Natural killer cell (primary cell): Measurements from ENCODE around the gene UNC79. TPM values are rescaled to one million over a fixed set of nuclear protein-coding genes. Genes with fewer than 3 reads are reported as not detected.

Source experiments
- ATAC-seq, 3 donors: fragments of 150-1000 bp in 2 of 3; fragments of 200-7000 bp in 1 of 3; cut with Tn5 transposase; 1 replicate in 1 of 3; 2 replicates in 2 of 3; pipeline ENCODE4 v1.10.0; 2021; ENCODE audit warnings: mild to moderate bottlenecking in 2 of 3, moderate library complexity in 2 of 3
- DNase-seq, 2 donors: peaks; one replicate each; pipeline versions ENCODE4 v3.0.0 to v3.0.0-alpha.2; 2013 to 2021; ENCODE audit warnings: mixed read lengths in 1 of 2
- H3K27ac ChIP-seq: one replicate; pipeline ENCODE4 v1.5.1; 2013; ENCODE audit warnings: mild to moderate bottlenecking, low read length
- H3K27me3 ChIP-seq: one replicate; pipeline ENCODE4 v1.6.1; 2013; ENCODE audit warnings: low read length; ENCODE audit not compliant: control insufficient read depth, insufficient read depth
- H3K36me3 ChIP-seq: one replicate; pipeline ENCODE4 v1.6.1; 2013; ENCODE audit warnings: low read length; ENCODE audit not compliant: control insufficient read depth, insufficient read depth
- H3K4me1 ChIP-seq: one replicate; pipeline ENCODE4 v1.6.1; 2013; ENCODE audit warnings: low read length; ENCODE audit not compliant: control insufficient read depth, insufficient read depth
- H3K4me3 ChIP-seq: one replicate; pipeline ENCODE4 v1.5.1; 2013; ENCODE audit warnings: low read length
- H3K9me3 ChIP-seq: one replicate; pipeline ENCODE4 v1.6.1; 2013; ENCODE audit warnings: low read length; ENCODE audit not compliant: control insufficient read depth, insufficient read depth
- H3K27ac Mint-ChIP-seq, 2 donors: one replicate each; pipeline ENCODE4 v1.8.0; 2022; ENCODE audit warnings: mild to moderate bottlenecking in 2 of 2, mixed read lengths in 2 of 2, moderate library complexity in 1 of 2
- H3K27me3 Mint-ChIP-seq, 2 donors: one replicate each; pipeline ENCODE4 v1.8.0; 2022; ENCODE audit warnings: low read depth in 2 of 2, mixed read lengths in 2 of 2
- H3K36me3 Mint-ChIP-seq: one replicate; pipeline ENCODE4 v1.8.0; 2022; ENCODE audit warnings: mixed read lengths
- H3K4me1 Mint-ChIP-seq, 2 donors: one replicate each; pipeline ENCODE4 v1.8.0; 2022; ENCODE audit warnings: mixed read lengths in 2 of 2
- H3K4me3 Mint-ChIP-seq: one replicate; pipeline ENCODE4 v1.8.0; 2022; ENCODE audit warnings: mild to moderate bottlenecking, moderate library complexity, mixed read lengths
- H3K9me3 Mint-ChIP-seq, 2 donors: one replicate each; pipeline ENCODE4 v1.8.0; 2022; ENCODE audit warnings: mixed read lengths in 2 of 2
- CTCF ChIP-seq: fragments of 200-600 bp; IDR thresholded peaks from one replicate; pipeline ENCODE4 v1.8.0; 2022; ENCODE audit warnings: antibody characterized with exemption
- WGBS: methylation state at CpG from one replicate; pipeline ENCODE4 v1.1.7; 2013; ENCODE audit warnings: missing lambda C conversion rate; ENCODE audit not compliant: insufficient coverage; 5-methylcytosine and 5-hydroxymethylcytosine counted together
- intact Hi-C: fragments of 100-400 bp; cut with micrococcal nuclease; formaldehyde crosslinking; loops from one replicate; pipeline ENCODE4 v1.14.2; 2022
- total RNA-seq, 4 donors: library from RNA; stranded (reverse); fragments of 120-200 nt in 1 of 4; gene quantifications; one replicate each; pipeline versions ENCODE4 v1.2.3 to v1.2.4, GENCODE V29; 2013 to 2022

The UNC79 gene
- total RNA-seq, 3 donors from 2014 or later (not counting 1 experiment from before 2014, with no cell fraction given): 0.05 TPM; not detected in 1

- no peak for TF ChIP-seq CTCF
Measured at GRCh38 chr14:93544212-93544611, 113.5 kb downstream of the UNC79 start.

GRCh38 chr14:93546642-93547041 lies 115.9 kb downstream of the UNC79 start:
- no peaks in the 10 kb centered on the region for H3K36me3 ChIP-seq
- H3K4me3 Mint-ChIP-seq: no peak overlapping the region
- no peak overlapping the region for H3K27ac ChIP-seq
- H3K9me3 Mint-ChIP-seq: no peaks in the 10 kb centered on the region
- intact Hi-C loops: no loop called here
- no peak overlapping the region for H3K4me3 ChIP-seq
- peaks cover 2% of the 10 kb centered on the region for H3K27me3 ChIP-seq
- 88% methylated on average over 1 of the region's 1 CpG for WGBS
- H3K27me3 Mint-ChIP-seq: peaks cover 17 to 30% of the 10 kb centered on the region in 2 donors
- TF ChIP-seq CTCF: no peak
- no peaks in the 10 kb centered on the region for H3K4me1 ChIP-seq
- no peak overlapping the region for H3K27ac Mint-ChIP-seq
- no peaks in the 10 kb centered on the region for H3K36me3 Mint-ChIP-seq
- H3K4me1 Mint-ChIP-seq: no peaks in the 10 kb centered on the region
- DNase-seq: no peak
- no peaks in the 10 kb centered on the region for H3K9me3 ChIP-seq
- no peak for ATAC-seq

More at GRCh38 chr14:93544212-93544611, 113.5 kb downstream of the UNC79 start:
- Mint-ChIP-seq H3K9me3 (no peaks in the 10 kb centered on the region), H3K27me3 (peaks cover 10 to 30% of the 10 kb centered on the region in 2 donors), H3K27ac (no peak overlapping the region), H3K4me3 (no peak overlapping the region), H3K4me1 (no peaks in the 10 kb centered on the region), H3K36me3 (no peaks in the 10 kb centered on the region)
- H3K4me3 ChIP-seq: no peak overlapping the region
- ATAC-seq: no peak
- H3K27ac ChIP-seq: no peak overlapping the region
- H3K9me3 ChIP-seq: no peaks in the 10 kb centered on the region
- 28% methylated on average over 1 of the region's 3 CpGs for WGBS
- H3K4me1 ChIP-seq: no peaks in the 10 kb centered on the region
- H3K36me3 ChIP-seq: no peaks in the 10 kb centered on the region
- no peak for DNase-seq
- intact Hi-C loops: no loop called here
- H3K27me3 ChIP-seq: peaks cover 2% of the 10 kb centered on the region

GRCh38 chr14:93548102-93548843 lies 117.5 kb downstream of the UNC79 start:
- Mint-ChIP-seq H3K27ac (no peak overlapping the region), H3K27me3 (peaks cover 18 to 30% of the 10 kb centered on the region in 2 donors), H3K4me3 (no peak overlapping the region), H3K9me3 (no peaks in the 10 kb centered on the region), H3K4me1 (no peaks in the 10 kb centered on the region), H3K36me3 (no peaks in the 10 kb centered on the region)
- Histone ChIP-seq H3K4me3 (no peak overlapping the region), H3K9me3 (no peaks in the 10 kb centered on the region), H3K36me3 (no peaks in the 10 kb centered on the region), H3K27me3 (peaks cover 2% of the 10 kb centered on the region), H3K4me1 (no peaks in the 10 kb centered on the region), H3K27ac (no peak overlapping the region)
- DNase-seq: no peak
- no peak for ATAC-seq
- whole genome bisulfite sequencing: 76% methylated on average over 3 of the region's 3 CpGs
- no peak for TF ChIP-seq CTCF
- intact Hi-C loops: no loop called here

- Mint-ChIP-seq H3K9me3 (no peaks in the 10 kb centered on the region), H3K4me1 (no peaks in the 10 kb centered on the region), H3K36me3 (no peaks in the 10 kb centered on the region), H3K4me3 (no peak overlapping the region), H3K27me3 (peaks cover 16 to 20% of the 10 kb centered on the region in 2 donors), H3K27ac (no peak overlapping the region)
- DNase-seq (no peak), ATAC-seq (no peak)
- intact Hi-C loops: no loop called here
- no peak for TF ChIP-seq CTCF
- no peak overlapping the region for H3K4me3 ChIP-seq
- no peak overlapping the region for H3K27ac ChIP-seq
- no peaks in the 10 kb centered on the region for H3K36me3 ChIP-seq
- no peaks in the 10 kb centered on the region for H3K4me1 ChIP-seq
- H3K27me3 ChIP-seq: no peaks in the 10 kb centered on the region
- H3K9me3 ChIP-seq: no peaks in the 10 kb centered on the region
Measured at GRCh38 chr14:93549595-93549994, 118.9 kb downstream of the UNC79 start.
